K562 (cell line): ENCODE results near the gene MBD3L4. TPM values are rescaled to one million over a fixed set of nuclear protein-coding genes. Genes with fewer than 3 reads are reported as not detected.

ENCODE experiments used
- ATAC-seq: fragments of 200-7000 bp; cut with Tn5 transposase; 3 replicates; pipeline ENCODE4 v1.9.1; 2020; ENCODE audit warnings: moderate library complexity
- BruUV-seq: library from RNA; stranded (reverse); fragments of 400-500 nt; replicated peaks from 2 replicates; lab custom pipeline; 2021; lab: Mats Ljungman, UMichigan
- CTCF ChIA-PET: fragments of 300-600 bp; formaldehyde crosslinking; extraction: SDS; loops from one replicate; lab custom pipeline; 2021; ENCODE audit warnings: low intra/inter-chr PET ratio; lab: Yijun Ruan, JAX
- POLR2A ChIA-PET: fragments of 300-600, 350-650 bp; sonication (Branson Sonifier 250); formaldehyde crosslinking; extraction: SDS; loops from one replicate; lab custom pipeline; 2021; ENCODE audit warnings: antibody characterized with exemption, inconsistent platforms; lab: Yijun Ruan, JAX
- DNase-seq, 4 experiments: peaks; one replicate each; pipeline versions ENCODE4 v3.0.0 to v3.0.0-alpha.2; 2011 to 2018; ENCODE audit warnings: low spot score in 3 of 4, mixed read lengths in 3 of 4; ENCODE audit errors: extremely low read depth in 1 of 4
- FAIRE-seq: peaks from 2 replicates; lab custom pipeline; 2011; peaks lifted over from hg19 to GRCh38; lab: Jason Lieb, UNC
- H2AFZ ChIP-seq: 2 replicates; pipeline ENCODE4 v1.6.0; 2011; ENCODE audit warnings: low read depth, low read length, control low read depth, inconsistent platforms
- H3K27ac ChIP-seq: fragments of 200-600 bp; 3 replicates; pipeline ENCODE4 v1.8.0; 2011; ENCODE audit warnings: low read depth, mild to moderate bottlenecking, control low read depth, inconsistent platforms, low read length, moderate library complexity, mixed read lengths; ENCODE audit errors: extremely low read depth
- H3K27me3 ChIP-seq, 2 experiments: fragments of 300-600 bp in 1 of 2; 2 replicates in 1 of 2; 3 replicates in 1 of 2; pipeline versions ENCODE4 v1.6.0 to v1.8.0; 2011; ENCODE audit warnings: inconsistent platforms in 2 of 2, low read length in 2 of 2, mild to moderate bottlenecking in 1 of 2, mixed read lengths in 1 of 2, moderate library complexity in 1 of 2; ENCODE audit not compliant: control insufficient read depth in 2 of 2, insufficient read depth in 2 of 2
- H3K36me3 ChIP-seq: fragments of 300-600 bp; 3 replicates; pipeline ENCODE4 v1.8.0; 2011; ENCODE audit warnings: mild to moderate bottlenecking, low read length, inconsistent platforms; ENCODE audit not compliant: control insufficient read depth, insufficient read depth
- H3K4me1 ChIP-seq, 2 experiments: fragments of 200-600 bp in 1 of 2; replicated peaks in 1 of 2; 2 replicates in 1 of 2; 3 replicates in 1 of 2; pipeline versions ENCODE4 v1.5.1 to v1.8.0; 2011; ENCODE audit warnings: inconsistent platforms in 2 of 2, low read length in 2 of 2, mild to moderate bottlenecking in 1 of 2, mixed read lengths in 1 of 2, moderate library complexity in 1 of 2; ENCODE audit not compliant: control insufficient read depth in 2 of 2, insufficient read depth in 2 of 2
- H3K4me2 ChIP-seq: 2 replicates; pipeline ENCODE4 v1.6.1; 2011; ENCODE audit warnings: low read length, control low read depth, inconsistent platforms, mixed read lengths; ENCODE audit not compliant: insufficient read depth
- H3K4me3 ChIP-seq: fragments of 200-600 bp; sonication (generic), shearing (Covaris generic); 2 replicates; pipeline ENCODE4 v1.5.1; 2016; ENCODE audit warnings: control low read depth, inconsistent platforms
- H3K79me2 ChIP-seq: fragments of 200-600 bp; 3 replicates; pipeline ENCODE4 v1.8.0; 2011; ENCODE audit warnings: low read length, inconsistent platforms; ENCODE audit not compliant: control insufficient read depth, insufficient read depth
- H3K9ac ChIP-seq, 2 experiments: 2 replicates each; pipeline versions ENCODE4 v1.6.0 to v1.6.1; 2011; ENCODE audit warnings: low read depth in 2 of 2, low read length in 2 of 2, control low read depth in 1 of 2, inconsistent platforms in 1 of 2, mild to moderate bottlenecking in 1 of 2, mixed read lengths in 1 of 2; ENCODE audit not compliant: insufficient read depth in 1 of 2
- H3K9me1 ChIP-seq: one replicate; pipeline ENCODE4 v1.6.0; 2011; ENCODE audit warnings: inconsistent platforms, mild to moderate bottlenecking, low read length, moderate library complexity; ENCODE audit not compliant: control insufficient read depth, insufficient read depth
- H3K9me3 ChIP-seq: replicated peaks from 2 replicates; pipeline ENCODE4 v1.5.1; 2011; ENCODE audit warnings: low read depth, low read length, inconsistent platforms; ENCODE audit not compliant: control insufficient read depth, insufficient read depth
- H4K20me1 ChIP-seq: replicated peaks from 2 replicates; pipeline ENCODE4 v1.6.1; 2011; ENCODE audit warnings: low read length, inconsistent platforms, mixed read lengths; ENCODE audit not compliant: control insufficient read depth, insufficient read depth
- HMGN3 ChIP-seq: IDR thresholded peaks from 2 replicates; pipeline ENCODE4 v1.6.1; 2011; ENCODE audit warnings: borderline replicate concordance, low read depth, mild to moderate bottlenecking, mixed read lengths, low read length; ENCODE audit not compliant: insufficient read length; ENCODE audit errors: extremely low read depth
- JUNB ChIP-seq: fragments of 450-650 bp; formaldehyde crosslinking; conservative IDR thresholded peaks from 2 replicates; pipeline ENCODE4 v1.4.0; 2020; ENCODE audit warnings: mild to moderate bottlenecking
- MYBL2 ChIP-seq, 2 experiments: fragments of 450-650 bp in 1 of 2; sonication (generic) in 1 of 2; formaldehyde crosslinking in 1 of 2; IDR thresholded peaks; 2 replicates each; pipeline versions ENCODE4 v1.6.1 to v1.8.1; 2017 to 2022; ENCODE audit warnings: borderline replicate concordance in 1 of 2, inconsistent platforms in 1 of 2, low read depth in 1 of 2, mild to moderate bottlenecking in 1 of 2, missing genetic modification reagents in 1 of 2, moderate library complexity in 1 of 2
- RERE ChIP-seq: sonication (generic); formaldehyde crosslinking; IDR thresholded peaks from 2 replicates; pipeline ENCODE4 v1.8.0; 2023; ENCODE audit warnings: missing genetic modification reagents, mild to moderate bottlenecking, borderline replicate concordance
- THRB ChIP-seq: fragments of 450-650 bp; formaldehyde crosslinking; conservative IDR thresholded peaks from 2 replicates; pipeline ENCODE4 v1.4.0; 2022; ENCODE audit warnings: mild to moderate bottlenecking, missing genetic modification characterization
- WGBS: fragments of 100-300 bp; shearing (Covaris generic); methylation state at CpG from one replicate; pipeline ENCODE4 v1.1.6; 2016; ENCODE audit warnings: low coverage, mixed read lengths; ENCODE audit not compliant: insufficient coverage; ENCODE audit errors: missing lambda C conversion rate; 5-methylcytosine and 5-hydroxymethylcytosine counted together
- in situ Hi-C: fragments of 300-500 bp; cut with MboI; formaldehyde crosslinking; loops from 4 replicates; pipeline ENCODE4 v1.15.0; 2018; ENCODE audit warnings: inconsistent platforms, mixed read lengths
- intact Hi-C: fragments of 100-400 bp; cut with micrococcal nuclease; formaldehyde crosslinking; loops from 2 replicates; pipeline ENCODE4 v1.14.2; 2022
- polyA plus RNA-seq, 8 experiments: library from polyadenylated mRNA; depleted of rRNA in 4 of 8; stranded (reverse) in 5 of 8; unstranded in 3 of 8; fragments of >200 nt; fragmentation: Nextera tagmentation in 2 of 8; fragmentation: Illumina TruSeq in 1 of 8; extraction: Ambion mirVana in 2 of 8; extraction: Trizol in 1 of 8; gene quantifications; 2 replicates each; pipeline versions ENCODE4 v1.2.1 to v1.2.3, GENCODE V29; 2011 to 2014; ENCODE audit warnings: inconsistent platforms in 1 of 8, missing spikeins in 1 of 8
- total RNA-seq, 7 experiments: library from RNA; depleted of rRNA in 6 of 7; stranded (reverse); fragments of >200 nt in 6 of 7; fragmentation: Illumina TruSeq in 2 of 7; extraction: Trizol in 2 of 7; gene quantifications; 2 replicates each; pipeline versions ENCODE4 v1.2.1 to v1.2.3, GENCODE V29; 2011 to 2021; ENCODE audit warnings: low replicate concordance in 1 of 7

MBD3L4 gene
- total and polyA plus RNA-seq, 9 of the 15 experiments (the other 6 are each of a cell fraction or from before 2014, with no cell fraction given): not detected

GRCh38 chr19:6988257-6988656 lies 51.7 kb downstream of the MBD3L4 start:
- no TSS peak for BruUV-seq
- 0% methylated on average over 3 of the region's 3 CpGs for WGBS
- Histone ChIP-seq H3K4me1 (no peaks in the 10 kb centered on the region), H3K27me3 (peaks cover 0 to 21% of the 10 kb centered on the region in 2 experiments; a peak in 2 of 5 replicates), H3K27ac (no peak overlapping the region), H3K79me2 (no peaks in the 10 kb centered on the region), H3K9me3 (peaks cover 1% of the 10 kb centered on the region; the same call in 1 of the 2 replicates), H2AFZ (no peak overlapping the region), H3K9ac (no peak overlapping the region), H3K4me2 (no peak overlapping the region), H3K9me1 (no peaks in the 10 kb centered on the region), H3K4me3 (no peak overlapping the region), H3K36me3 (no peaks in the 10 kb centered on the region), H4K20me1 (no peaks in the 10 kb centered on the region)
- DNase-seq (no peak), FAIRE-seq (no peak), ATAC-seq (no peak)
- TF ChIP-seq THRB (CRISPR knock-in tag) (no peak), MYBL2 (IDR thresholded peaks at IDR 0.05; ENCODE audit: low read depth) (no peak), MYBL2 (CRISPR knock-in tag; IDR thresholded peaks at IDR 0.05; ENCODE audit: borderline replicate concordance) (no peak), JUNB (CRISPR knock-in tag) (no peak), HMGN3 (no peak), RERE (CRISPR knock-in tag) (no peak)
- in situ Hi-C loops: no loop called here
- intact Hi-C loops: no loop called here
- ChIA-PET CTCF (no interaction called here), POLR2A (interaction anchor here (1.1 to 1.5 kb wide), 2 partner anchors 10 to 17 kb away, joined by 3 to 4 read pairs; no protein-coding TSS in a partner anchor)
